Astrocyte (in vitro differentiated cells and primary cell): ENCODE results near the gene PLEKHM2.

Experiments used
- EZH2 ChIP-seq: IDR thresholded peaks from 2 replicates; pipeline ENCODE4 v1.6.1; 2012; ENCODE audit warnings: mild to moderate bottlenecking, low read length, inconsistent platforms; ENCODE audit not compliant: insufficient read depth
- TF ChIP-seq, protein P1 (sequence below): IDR thresholded peaks from 2 replicates; pipeline ENCODE4 v1.5.1; 2011; ENCODE audit warnings: low read depth, mild to moderate bottlenecking, inconsistent platforms, low read length, moderate library complexity; ENCODE audit not compliant: insufficient read depth

DNA sequence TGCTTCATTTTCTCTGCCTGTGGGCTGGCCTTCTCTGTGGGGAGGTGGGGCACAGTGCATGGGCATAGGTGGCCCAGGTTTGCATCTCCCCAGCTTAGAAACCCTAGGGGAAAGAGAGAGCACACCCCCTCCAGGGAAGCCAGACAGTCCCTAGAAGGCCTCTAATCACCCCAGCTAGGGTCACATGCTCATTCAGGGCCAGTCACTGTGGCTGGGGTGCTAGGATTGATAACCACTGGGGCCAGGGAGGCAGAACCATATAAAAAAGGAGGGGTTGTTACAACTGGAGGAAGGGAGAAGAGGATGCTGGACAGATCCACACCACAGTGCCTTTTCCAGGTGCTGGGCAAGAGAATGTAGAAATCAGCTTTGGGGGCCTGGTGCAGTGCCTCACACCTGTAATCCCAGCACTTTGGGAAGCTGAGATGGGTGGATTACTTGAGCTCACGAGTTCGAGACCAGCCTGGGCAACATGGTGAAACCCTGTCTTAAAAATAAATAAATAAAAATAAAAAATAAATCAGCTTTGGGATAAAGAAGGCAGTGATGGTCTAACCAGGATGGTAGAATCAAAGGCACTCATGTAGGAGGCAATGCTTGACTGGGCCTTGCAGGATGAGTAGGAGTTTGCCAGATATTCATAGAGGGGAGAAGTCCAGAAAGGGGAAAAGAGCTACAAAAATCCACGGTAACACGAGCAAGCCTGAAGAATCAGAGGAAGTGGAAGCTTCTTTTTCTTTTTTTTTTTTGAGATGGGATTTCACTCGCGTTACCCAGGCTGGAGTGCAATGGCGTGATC is 94.0 kb downstream of the PLEKHM2 start:
- TF ChIP-seq, protein P1, sequence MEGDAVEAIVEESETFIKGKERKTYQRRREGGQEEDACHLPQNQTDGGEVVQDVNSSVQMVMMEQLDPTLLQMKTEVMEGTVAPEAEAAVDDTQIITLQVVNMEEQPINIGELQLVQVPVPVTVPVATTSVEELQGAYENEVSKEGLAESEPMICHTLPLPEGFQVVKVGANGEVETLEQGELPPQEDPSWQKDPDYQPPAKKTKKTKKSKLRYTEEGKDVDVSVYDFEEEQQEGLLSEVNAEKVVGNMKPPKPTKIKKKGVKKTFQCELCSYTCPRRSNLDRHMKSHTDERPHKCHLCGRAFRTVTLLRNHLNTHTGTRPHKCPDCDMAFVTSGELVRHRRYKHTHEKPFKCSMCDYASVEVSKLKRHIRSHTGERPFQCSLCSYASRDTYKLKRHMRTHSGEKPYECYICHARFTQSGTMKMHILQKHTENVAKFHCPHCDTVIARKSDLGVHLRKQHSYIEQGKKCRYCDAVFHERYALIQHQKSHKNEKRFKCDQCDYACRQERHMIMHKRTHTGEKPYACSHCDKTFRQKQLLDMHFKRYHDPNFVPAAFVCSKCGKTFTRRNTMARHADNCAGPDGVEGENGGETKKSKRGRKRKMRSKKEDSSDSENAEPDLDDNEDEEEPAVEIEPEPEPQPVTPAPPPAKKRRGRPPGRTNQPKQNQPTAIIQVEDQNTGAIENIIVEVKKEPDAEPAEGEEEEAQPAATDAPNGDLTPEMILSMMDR = no peak
- TF ChIP-seq EZH2 = no peak
